Measurements from ENCODE around the gene TMSB4Y.

TMSB4Y gene

GRCh38 chrY:13703568-13703968 lies at the start of gene TMSB4Y:
Gene TMSB4Y (plus strand): TSS chrY:13703899.
- DNase-seq (ENCODE audit: low spot score) = peak; percentile 60
- peak; percentile 5 for TF ChIP-seq CTCF (IDR thresholded peaks at IDR 0.05; ENCODE audit: extremely low read depth, missing control alignments)

GRCh38 chrY:13664162-13664561 lies 39.5 kb upstream of the TMSB4Y start:
- no peak for DNase-seq (ENCODE audit: low spot score)
- TF ChIP-seq CTCF (IDR thresholded peaks at IDR 0.05; ENCODE audit: extremely low read depth, missing control alignments) = no peak

GRCh38 chrY:13671122-13671521 lies 32.6 kb upstream of the TMSB4Y start:
- no peak for TF ChIP-seq CTCF (IDR thresholded peaks at IDR 0.05; ENCODE audit: extremely low read depth, missing control alignments)
- no peak for DNase-seq (ENCODE audit: low spot score)

GRCh38 chrY:13702276-13702675 lies 1.4 kb upstream of the TMSB4Y start:
- no peak for TF ChIP-seq CTCF (IDR thresholded peaks at IDR 0.05; ENCODE audit: extremely low read depth, missing control alignments)
- no peak for DNase-seq (ENCODE audit: low spot score)

- no peak for TF ChIP-seq CTCF (IDR thresholded peaks at IDR 0.05; ENCODE audit: extremely low read depth, missing control alignments)
- peak; percentile 9 for DNase-seq (ENCODE audit: low spot score)
Observed at GRCh38 chrY:13704121-13704930, 627 bp downstream of the TMSB4Y start.

GRCh38 chrY:13705197-13705596 lies 1.5 kb downstream of the TMSB4Y start:
- no peak for TF ChIP-seq CTCF (IDR thresholded peaks at IDR 0.05; ENCODE audit: extremely low read depth, missing control alignments)

GRCh38 chrY:13708038-13708437 lies 4.3 kb downstream of the TMSB4Y start:
- no peak for TF ChIP-seq CTCF (IDR thresholded peaks at IDR 0.05; ENCODE audit: extremely low read depth, missing control alignments)

More at GRCh38 chrY:13705197-13705596, 1.5 kb downstream of the TMSB4Y start:
- DNase-seq (ENCODE audit: low spot score) = peak; percentile 2

More at GRCh38 chrY:13708038-13708437, 4.3 kb downstream of the TMSB4Y start:
- DNase-seq (ENCODE audit: low spot score) = no peak
